Prostate gland (tissue), 2 donors: Measurements from ENCODE around the gene VAMP4.
"Not testable (repeated sequence)": the region's sequence is repeated elsewhere in the genome, so short reads cannot be mapped to it uniquely, and the experiment has no call there.

Experiments
- CTCF ChIP-seq, 4 experiments: fragments of 200-600 bp in 2 of 4; fragments of 450-650 bp in 2 of 4; sonication (generic) in 2 of 4; IDR thresholded peaks; 1 replicate in 3 of 4; 2 replicates in 1 of 4; pipeline ENCODE4 v1.5.1; 2016 to 2019; ENCODE audit warnings: antibody characterized with exemption in 4 of 4, mild to moderate bottlenecking in 2 of 4, moderate library complexity in 2 of 4
- POLR2A ChIP-seq: fragments of 450-650 bp; IDR thresholded peaks from one replicate; pipeline ENCODE4 v1.6.1; 2016; ENCODE audit warnings: antibody characterized with exemption, mild to moderate bottlenecking
- POLR2AphosphoS5 ChIP-seq: sonication (generic); formaldehyde crosslinking; IDR thresholded peaks from one replicate; pipeline ENCODE4 v1.6.1; 2017; ENCODE audit warnings: antibody characterized with exemption

GRCh38 chr1:171695772-171696171 is 46.1 kb downstream of the VAMP4 start:
- TF ChIP-seq CTCF (IDR thresholded peaks at IDR 0.05); POLR2AphosphoS5; POLR2A: not testable (repeated sequence)
